GM10266 (cell line): ENCODE measurements around the gene RASAL3.

Experiments
- DNase-seq: peaks from one replicate; pipeline ENCODE4 v3.0.0; 2012; ENCODE audit errors: extremely low spot score
- TF ChIP-seq, protein P1 (sequence below): IDR thresholded peaks from 2 replicates; pipeline ENCODE4 v1.5.1; 2012; ENCODE audit warnings: mild to moderate bottlenecking, low read depth; ENCODE audit not compliant: control insufficient read depth, insufficient read depth; ENCODE audit errors: missing control alignments

RASAL3 gene

DNA sequence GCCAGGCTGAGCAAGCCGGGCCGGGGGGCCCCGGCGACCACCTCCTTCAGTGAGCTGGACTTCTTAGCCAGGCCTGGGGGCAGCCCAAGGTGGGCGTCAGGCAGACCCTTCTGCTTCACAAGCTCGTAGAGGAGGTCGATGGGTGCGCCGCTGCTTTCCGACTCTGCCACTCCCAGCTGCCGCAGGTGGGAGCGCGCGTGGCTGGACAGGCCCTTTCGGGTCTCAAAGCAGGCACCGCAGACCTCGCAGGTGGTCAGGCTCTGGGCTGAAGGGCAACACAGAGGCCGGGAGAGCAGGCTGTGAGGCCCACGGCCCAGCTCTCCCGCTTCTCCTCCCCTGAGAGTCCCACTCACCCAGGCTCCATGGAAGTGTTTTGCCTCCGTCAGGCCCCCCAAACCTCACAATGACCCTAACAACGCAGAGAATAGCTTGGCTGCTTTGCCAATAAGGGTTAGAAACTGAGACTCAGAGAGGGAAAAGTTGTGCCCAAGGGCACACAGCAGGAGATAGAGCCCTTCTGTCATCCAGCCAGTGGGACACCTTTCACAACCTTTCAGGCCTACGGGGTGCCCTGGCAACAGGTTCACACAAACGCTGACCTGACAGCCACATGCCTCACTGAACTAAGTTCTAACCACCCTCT lies 34.4 kb downstream of the RASAL3 start:
- no peak for DNase-seq
- TF ChIP-seq, protein P1, sequence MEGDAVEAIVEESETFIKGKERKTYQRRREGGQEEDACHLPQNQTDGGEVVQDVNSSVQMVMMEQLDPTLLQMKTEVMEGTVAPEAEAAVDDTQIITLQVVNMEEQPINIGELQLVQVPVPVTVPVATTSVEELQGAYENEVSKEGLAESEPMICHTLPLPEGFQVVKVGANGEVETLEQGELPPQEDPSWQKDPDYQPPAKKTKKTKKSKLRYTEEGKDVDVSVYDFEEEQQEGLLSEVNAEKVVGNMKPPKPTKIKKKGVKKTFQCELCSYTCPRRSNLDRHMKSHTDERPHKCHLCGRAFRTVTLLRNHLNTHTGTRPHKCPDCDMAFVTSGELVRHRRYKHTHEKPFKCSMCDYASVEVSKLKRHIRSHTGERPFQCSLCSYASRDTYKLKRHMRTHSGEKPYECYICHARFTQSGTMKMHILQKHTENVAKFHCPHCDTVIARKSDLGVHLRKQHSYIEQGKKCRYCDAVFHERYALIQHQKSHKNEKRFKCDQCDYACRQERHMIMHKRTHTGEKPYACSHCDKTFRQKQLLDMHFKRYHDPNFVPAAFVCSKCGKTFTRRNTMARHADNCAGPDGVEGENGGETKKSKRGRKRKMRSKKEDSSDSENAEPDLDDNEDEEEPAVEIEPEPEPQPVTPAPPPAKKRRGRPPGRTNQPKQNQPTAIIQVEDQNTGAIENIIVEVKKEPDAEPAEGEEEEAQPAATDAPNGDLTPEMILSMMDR, result no peak

DNA sequence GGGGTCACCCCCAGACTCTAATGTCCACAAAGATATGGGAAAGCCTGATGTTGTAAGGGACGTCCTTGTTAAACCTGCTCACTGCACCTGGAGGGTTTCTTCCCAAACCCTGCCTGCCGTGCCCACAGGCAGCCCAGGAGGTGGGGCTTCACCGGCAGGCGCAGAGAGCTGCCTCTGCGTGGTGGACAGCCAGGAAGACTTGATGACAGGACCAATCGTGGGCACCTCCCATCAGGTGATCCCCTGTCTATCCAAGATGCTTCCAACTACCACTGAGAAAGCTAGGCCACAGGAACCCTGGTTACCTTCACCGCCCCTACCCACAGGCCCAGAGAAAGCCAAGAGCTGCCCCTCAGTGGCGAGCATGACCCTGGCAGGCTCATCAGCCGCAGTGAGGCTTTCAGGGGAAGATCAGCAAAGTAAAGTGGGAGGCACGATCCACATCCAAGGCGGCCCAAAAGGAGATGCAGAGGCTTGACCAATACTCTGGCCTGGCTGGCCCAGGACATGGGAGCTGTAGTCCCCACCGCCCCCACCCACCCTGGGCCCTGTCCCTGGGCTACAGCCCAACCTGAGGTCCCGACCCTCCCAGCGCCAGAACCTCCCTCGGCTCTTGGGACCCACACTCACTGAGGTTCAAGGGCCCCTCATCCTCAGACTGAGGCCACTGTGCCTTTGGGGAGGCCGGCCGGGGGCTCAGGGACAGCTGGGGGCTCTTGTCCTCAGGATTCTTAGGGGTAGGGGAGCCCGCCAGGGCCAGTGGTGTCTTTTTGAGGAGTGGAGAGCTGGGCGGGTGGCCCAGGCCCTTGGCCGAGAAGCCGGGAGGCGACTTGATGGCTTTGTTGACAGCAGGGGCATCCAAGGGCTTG lies 35.2 kb downstream of the RASAL3 start:
- TF ChIP-seq, protein P1, result no peak
- DNase-seq, result no peak

DNA sequence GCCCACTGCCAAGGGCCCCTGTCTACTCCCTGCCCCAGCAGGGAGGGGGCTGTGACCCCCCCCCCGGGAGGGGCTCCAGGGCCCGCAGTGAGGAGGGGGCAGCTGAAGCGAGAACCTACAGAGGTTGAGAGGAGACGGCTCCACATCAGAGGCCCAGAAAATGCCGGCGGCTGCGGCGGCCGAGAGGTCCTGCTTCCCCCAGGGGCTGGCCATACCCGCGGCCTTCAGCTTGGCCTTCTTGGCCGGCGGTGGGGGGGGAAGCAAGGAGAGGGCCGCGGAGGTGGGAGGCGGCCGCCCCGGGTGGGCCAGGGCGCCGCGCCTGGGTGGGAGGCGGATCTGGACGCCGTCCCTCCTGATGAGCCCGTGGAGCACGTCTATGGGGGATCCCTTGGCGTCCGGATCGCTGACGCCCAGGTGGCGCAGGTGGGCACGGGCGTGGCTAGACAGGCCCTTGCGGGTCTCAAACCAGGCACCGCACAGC lies 36.3 kb downstream of the RASAL3 start:
- TF ChIP-seq, protein P1, result no peak
- no peak for DNase-seq

DNA sequence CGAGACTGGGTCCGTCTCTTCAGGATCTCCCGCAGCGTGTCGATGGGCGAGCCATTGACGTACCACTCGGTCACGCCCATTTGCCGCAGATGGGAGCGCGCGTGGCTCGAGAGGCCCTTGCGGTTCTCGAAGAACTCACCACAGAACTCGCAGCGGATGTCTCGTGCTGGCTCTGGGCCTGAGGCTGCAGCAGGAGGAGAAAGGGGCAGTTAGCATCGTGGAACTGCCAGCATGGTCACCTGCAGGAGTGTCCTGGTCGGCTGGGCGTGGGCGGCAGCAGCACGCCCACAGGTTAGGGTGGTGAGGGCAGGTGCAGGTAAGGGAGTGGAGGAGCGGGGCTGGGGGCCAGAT lies 37.0 kb downstream of the RASAL3 start:
- no peak for DNase-seq
- TF ChIP-seq, protein P1, result no peak

DNA sequence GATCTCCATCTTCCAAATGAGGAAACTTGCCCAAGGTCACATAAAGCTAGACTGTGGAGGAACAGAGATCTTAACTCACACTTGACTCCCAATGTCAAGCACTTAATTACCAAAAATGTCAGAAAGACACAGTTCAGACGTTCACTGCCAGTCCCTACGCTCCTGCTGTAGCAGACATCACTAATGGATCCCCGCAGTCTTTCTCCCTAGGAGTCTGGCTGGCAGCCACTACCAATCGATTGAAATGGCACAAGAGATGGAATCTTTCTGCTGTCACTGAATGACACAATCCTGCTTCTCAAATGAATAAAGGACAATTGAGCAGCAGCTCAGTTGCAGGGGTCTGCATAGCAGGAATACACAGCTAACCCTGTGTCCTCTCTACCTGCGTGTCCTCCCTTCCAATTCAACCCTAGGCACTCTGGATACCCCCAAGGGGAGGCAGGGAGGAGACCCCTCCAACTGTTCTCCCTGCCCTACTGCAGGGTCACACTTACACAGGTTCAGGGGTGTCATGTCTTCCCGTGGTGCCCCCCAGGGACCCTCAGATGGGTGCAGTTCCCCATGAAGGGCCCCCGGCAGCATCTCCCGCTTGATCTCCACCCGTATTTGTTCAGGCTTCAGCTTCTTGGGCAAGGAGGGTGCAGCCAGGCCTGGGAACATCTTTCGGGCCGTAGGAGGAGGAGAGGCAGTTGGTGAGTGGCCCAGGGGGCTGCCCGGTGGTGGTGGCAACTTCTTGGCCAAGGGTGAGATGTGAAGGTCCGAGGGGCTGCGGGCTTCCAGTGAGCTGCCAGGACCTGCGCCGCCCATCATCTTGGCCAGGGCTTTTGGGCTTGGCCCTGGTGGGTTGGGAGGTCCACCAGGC lies 37.6 kb downstream of the RASAL3 start:
- no peak for DNase-seq
- TF ChIP-seq, protein P1, result no peak

DNA sequence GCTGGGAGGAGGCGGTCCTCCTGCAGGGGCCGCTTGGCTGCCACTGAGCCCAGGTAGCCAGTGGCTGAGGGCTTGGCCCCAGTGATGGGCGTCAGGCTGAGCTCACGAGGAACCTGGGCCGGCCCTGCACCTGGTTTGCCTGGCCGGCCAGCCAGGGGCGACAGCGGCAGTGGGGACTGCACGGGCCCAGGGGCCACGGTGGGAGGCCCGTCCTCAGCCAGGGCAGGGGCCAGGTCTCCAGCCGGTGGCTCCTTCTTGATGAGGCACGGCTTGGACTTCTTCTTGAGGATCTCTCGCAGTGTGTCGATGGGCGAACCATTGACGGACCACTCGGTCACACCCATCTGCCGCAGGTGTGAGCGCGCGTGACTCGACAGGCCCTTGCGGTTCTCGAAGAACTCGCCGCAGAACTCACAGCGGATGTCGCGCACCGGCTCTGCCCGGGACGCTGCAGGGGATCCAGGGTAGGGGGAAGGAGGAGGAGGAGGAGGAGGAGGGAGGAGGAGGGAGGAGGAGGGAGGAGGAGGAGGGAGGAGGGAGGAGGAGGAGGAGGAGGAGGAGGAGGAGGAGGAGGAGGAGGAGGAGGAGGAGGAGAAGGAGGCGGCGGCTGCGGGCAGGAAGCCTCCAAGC lies 38.9 kb downstream of the RASAL3 start:
- TF ChIP-seq, protein P1, result no peak

More for the DNA sequence above, 38.9 kb downstream of the RASAL3 start:
- no peak for DNase-seq
